22Rv1 (cell line): ENCODE data around the gene HLX.

Experiments
- CTCF ChIP-seq: fragments of 450-650 bp; IDR thresholded peaks from 2 replicates; pipeline ENCODE4 v1.5.1; 2017; ENCODE audit warnings: mild to moderate bottlenecking
- ZFX ChIP-seq: fragments of 450-650 bp; IDR thresholded peaks from 2 replicates; pipeline ENCODE4 v1.6.1; 2017; ENCODE audit warnings: antibody characterized with exemption, borderline replicate concordance

- TF ChIP-seq CTCF (no peak), ZFX (no peak)
Measured at GRCh38 chr1:220887202-220887519, 7.9 kb downstream of the HLX start.
